ENCODE data around the gene HTR2B.
A peak's percentile ranks its signal among the peaks of the same experiment; 100 is the strongest.
"Not testable (repeated sequence)": the region's sequence is repeated elsewhere in the genome, so short reads cannot be mapped to it uniquely, and the experiment has no call there.

The HTR2B gene

DNA sequence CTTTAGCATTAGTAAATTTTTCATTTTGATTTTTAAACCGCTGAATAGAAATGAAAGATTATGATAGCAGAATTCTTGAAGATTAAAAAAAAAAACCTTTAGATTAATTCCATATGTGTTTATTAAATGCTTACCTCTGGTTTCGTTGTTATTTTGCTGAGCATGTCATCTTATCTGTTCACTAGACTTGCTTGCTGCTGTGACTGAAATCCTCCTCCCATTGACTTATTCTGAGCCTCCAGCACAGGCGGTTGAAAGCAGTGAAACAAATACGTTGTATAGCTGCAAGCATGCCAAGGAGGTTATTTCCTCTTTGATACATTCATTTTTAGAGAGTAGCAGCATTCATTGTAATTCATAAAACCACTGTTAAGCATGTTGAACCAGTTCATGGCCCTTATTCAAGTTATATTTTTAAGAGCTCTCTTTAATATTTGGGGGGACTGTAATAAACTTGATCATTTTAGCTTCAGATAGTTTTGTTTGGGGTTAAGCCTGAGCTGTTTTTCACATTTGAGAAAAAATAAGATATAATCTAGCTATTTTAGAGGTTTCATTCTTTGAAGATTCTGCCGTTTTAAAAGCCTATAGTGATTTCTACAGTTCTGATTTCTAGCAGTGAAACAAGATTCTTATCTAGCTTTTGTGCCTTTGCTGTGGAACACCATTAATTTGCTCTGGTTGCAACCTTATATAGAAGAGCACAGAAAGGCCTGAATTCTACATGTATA is at the start of gene HTR2B:
Gene HTR2B, minus strand, starts transcription at position 205 of the 731 bp plus-strand sequence. CDS start 1,278 bp downstream, outside the sequence.
- DNase-seq (ENCODE audit: low spot score), result peak; percentile 27

DNA sequence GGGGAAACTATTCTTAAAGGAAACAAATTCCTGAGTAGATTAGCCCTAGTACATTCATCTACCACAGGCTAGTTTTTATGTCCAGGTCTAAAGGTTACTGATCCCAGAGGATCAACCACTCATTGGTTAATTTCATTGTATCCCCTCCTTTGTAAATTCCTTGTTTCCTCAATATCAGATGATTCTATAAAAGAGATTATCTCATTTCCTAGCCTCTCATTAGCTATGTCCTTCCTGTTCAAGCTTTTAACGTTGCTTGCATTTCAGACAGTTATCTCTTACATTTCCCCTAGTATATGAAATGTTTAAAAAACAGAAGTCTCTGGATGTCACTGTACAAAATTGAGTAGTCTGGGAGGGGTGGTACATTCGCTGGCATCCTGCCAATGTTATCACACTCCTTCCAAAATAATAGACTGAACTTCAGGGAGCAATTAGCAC is 49.4 kb upstream of the HTR2B start:
- DNase-seq (ENCODE audit: low spot score), result no peak

DNA sequence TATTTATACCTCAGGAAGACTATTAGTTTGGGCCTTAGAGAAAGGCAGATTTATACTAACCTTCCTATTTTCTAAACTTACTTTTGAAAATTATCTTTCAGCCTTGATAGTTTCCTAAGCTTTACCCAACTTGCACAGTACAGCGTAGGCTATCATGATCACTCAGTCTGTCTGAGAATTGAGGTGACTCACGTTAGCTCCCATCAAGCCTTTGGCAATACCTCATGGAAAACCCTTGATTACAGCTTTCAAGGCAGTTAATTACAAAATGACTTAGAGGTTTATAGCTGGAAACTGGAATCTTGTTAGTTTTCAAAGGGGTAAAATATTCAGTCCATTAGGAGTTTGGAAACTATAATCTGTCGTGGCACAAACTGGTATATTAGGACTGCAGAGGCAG is 47.2 kb upstream of the HTR2B start:
- no peak for DNase-seq (ENCODE audit: low spot score)

DNA sequence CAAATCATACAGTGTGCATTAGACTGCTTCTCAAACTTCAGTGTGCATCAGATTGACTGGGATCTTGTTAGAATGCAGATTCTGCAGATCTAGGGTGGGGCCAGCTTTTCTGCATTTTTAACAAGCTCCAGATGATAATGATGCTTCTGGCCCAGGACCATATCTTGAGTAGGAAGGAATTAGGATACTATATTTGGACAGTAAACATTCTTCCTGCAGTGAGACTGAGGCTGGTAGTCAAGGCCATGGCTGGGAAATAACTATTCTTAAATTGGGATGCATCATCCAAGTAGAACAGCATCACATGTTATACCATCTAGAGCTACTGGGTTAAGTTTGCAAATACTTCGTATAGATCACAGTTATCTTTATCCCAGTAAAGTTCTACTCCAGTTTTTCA is 45.2 kb upstream of the HTR2B start:
- DNase-seq (ENCODE audit: low spot score), result no peak

DNA sequence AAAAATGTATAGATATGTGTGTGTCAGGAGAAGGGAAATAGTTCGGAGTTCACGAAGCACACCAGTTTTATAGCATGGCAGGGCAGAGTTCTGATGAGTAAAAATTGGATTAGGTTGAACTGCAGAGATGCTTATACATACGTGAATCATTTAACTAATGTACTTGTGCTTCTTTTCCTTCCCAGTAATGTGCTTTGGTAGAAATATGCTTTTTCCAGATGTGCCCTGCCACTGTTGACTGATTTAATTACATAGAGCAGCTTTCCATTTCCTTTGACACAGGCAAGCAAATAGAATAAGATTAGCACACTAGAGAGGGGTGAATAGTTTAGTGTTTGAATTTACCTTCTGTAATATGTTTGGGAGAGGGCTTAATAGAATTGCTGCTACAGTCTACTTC is 44.6 kb upstream of the HTR2B start:
- no peak for DNase-seq (ENCODE audit: low spot score)

DNA sequence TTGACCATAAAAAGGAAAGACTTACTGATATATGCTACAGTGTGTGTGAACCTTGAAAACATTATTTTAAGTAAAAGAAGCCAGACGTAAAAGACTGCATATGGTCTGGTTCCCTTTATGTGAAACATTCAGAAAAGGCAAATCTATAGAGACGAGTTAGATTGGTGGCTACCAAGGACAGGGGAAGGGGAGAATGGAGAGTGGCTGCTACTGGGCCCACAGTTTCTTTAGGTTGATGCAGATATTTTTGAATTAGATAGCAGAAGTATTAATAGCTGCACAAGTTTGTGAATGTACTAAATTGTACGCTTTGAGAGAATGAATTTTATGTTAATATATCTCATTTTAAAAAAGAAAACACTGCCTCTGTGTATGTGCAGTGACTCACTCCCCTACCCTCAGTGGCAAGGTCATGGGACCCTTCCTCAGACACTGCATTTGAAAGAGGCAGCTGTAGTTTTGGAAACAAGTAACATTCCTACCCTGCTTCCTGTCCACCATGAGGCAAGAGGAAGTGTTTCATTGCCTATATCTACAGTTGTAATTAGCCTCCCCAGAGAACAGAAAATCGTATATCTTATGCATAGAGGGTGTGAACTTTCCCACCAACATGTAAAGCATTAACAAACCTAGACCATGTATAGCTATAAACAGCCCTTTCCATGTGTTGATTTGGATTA is 43.8 kb upstream of the HTR2B start:
- DNase-seq (ENCODE audit: low spot score), result no peak

DNA sequence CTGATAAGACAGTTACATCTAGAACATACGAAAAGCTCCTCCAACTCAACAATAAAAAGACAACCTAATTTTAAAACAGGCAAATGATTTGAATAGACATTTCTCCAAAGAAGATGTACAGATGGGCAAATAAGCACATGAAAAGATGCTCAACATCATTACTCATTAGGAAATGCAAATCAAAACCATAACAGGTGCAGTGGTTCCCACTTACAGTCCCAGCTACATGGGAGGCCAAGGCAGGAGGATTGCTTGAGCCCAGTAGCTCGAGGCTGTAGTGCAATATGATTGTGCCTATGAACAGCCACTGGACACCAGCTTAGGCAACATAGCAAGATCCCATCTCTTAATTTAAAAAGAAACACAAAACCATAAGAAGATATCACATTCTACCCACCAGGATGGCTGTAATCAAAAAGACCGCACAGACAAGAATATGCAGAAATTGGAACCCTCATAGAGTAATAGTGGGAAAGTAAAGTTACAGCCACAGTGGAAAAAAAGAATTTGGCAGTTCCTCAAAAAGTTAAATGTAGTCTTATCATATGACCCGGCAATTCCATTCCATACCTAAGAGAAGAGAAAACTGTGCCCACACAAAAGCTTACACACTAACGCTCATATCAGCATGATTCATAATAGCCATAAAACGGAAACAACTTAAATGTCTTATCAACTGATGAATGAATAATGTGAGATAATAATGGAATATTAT is 43.1 kb upstream of the HTR2B start:
- DNase-seq (ENCODE audit: low spot score), result no peak

DNA sequence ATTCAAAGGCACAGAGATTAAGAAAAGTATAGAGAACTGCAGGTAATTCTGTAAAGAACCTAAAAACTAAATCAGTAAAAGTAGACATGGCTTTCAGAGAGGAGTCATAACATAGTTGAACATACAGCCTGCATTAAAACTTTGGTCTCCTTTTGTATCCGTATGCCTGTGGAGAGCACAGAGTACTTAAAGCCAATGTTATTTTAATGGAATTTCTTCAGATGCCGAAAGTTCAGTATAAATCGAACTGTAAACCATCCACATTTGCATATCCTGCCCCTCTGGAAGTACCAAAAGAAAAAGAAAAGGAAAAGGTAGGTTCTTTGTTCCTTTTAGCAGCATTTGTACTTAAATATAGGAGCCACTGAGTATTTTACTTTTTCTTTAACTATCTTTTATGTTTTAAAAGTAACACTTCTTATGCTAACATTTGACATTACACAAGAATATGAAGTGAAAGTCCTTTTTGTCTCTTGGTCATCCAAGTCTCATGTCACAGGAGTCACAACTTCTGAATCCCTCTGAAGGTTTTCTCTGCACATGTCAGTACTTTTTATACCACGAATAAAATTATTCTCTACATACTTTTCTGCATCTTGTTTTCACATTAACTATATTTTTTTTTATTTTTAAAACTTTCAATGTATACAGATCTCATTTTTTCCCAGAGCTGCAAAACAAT is 38.7 kb upstream of the HTR2B start:
- DNase-seq (ENCODE audit: low spot score), result no peak

DNA sequence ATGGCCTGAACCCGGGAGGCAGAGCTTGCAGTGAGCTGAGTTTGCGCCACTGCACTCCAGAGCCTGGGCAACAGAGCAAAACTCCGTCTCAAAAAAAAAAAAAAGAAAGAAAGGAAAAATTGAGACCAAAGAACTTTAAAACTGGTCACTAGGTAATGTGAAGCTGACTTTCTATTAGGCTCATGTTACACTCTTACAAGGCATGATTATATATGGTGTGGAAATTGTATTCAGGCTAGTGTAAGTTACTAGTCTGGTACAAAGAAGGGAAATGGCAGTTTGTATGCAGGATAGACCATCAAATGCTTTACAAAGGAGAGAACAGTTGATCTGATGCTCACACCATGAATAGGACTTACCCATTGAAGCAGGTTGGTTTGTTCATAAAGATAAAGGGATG is 38.2 kb upstream of the HTR2B start:
- DNase-seq (ENCODE audit: low spot score), result no peak

DNA sequence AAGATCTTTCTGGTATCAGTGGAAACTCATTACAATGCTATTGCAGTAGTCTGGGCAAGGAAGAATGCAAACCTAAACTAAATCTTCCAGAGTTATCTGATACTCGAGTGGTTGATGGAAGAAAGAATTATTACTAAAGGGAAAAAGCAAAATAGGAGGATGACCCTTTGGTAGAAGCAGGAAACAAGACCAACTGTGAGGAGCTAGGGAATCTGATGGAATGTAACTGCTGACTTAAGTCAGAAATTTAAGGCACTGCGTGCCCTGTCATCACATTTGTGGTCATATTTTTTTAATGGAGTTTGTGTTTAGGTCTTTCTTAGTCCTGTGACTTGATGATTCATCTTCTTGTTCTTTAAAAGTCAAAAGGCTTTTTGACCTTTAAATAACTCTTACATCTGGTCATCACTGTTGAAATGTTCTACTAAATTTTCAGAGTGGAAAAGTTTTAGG is 37.1 kb upstream of the HTR2B start:
- no peak for DNase-seq (ENCODE audit: low spot score)

DNA sequence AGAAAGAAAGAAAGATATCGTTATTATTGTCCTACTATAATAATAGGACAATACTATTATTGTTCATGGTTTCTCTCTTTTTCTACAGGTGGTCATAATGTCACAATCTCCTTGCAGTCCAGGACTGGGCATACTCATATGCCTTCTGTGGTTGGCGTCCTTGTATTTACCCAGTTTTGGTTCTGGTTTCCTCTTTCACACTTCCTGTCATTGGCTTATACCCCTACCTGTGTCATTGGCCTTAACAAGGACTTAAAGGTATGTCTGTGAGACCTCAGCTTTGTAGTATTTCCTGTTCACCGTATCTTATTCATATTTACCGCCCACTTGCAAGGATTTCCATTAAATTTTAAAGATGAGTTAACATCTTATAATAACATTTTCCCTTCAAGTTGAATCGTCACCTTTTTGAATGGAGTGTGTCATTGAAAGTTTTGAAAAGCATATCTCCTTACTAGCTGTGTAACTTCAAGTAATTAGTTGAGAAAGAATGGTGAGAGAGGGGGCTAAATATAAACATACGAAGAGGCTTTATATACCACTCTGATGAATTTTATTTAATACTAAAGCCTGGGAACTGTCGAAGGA is 36.5 kb upstream of the HTR2B start:
- DNase-seq (ENCODE audit: low spot score), result no peak

DNA sequence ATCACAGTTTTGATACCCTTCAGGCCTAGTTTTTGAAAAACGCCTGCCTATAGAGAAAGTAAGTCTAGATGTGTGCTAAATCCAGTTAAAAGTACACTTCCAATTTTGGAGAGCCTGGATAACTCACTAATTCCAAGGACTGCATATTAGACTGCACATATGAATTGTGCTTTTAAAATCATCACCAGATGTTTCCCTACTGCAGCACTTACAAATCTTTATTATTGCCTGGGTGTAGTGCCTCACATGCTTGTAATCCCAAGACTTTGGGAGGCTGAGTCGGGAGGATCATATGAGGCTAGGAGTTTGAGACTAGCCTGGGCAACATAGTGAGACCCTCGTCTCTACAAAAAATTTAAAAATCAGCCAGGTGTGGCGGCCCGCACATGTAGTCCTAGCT is 35.9 kb upstream of the HTR2B start:
- DNase-seq (ENCODE audit: low spot score), result no peak

DNA sequence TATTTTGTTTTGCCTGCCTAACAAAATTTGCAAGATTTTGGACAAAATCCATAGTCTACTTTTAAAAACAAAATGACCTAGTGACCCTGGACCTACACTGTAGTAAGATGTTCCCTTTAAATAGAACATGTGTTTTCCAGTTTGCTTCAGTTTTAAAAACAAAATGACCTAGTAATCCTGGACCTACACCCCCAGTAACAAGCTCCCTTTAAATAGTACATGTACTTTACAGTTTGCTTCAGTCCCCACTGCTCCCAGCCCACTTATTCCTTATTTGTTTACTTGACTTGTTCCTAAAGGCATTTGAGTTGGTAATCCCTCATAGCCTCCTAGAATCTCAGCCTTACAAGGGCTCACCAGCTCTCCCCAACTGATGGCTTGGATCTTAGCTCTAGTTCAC is 34.5 kb upstream of the HTR2B start:
- no peak for DNase-seq (ENCODE audit: low spot score)

DNA sequence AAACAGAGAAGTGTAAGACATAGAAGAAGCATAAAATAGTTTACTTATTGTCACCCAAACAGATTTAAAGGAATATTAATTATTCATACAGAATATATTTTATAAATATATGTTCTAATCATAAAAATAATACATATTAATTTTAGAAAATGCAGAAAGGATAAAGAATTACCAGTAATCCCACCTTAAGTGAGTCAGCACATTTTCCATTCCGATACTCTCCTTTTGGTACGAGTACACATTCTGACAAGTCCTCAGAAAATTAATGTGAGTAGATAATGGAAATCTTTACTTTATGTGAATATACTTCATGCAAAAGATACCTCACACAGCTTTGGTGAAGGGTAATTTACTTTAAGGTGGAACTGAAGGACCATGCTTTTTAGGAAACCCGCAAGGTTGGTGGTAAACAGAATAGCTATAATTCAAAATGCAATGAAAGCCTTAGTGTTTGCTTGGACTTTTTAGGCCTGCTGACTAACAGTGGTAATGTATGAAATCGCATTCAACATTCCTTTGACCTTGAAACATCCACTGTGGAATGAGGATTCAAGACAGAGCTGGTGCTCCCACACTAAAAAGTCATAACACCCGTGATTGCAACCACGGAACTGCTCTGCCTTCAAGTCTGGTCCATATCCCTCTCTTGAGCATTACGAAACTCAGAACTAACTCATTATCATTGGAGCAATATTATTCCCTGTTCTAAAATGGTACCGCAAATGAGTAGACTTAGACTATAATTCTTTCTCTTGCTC is 28.1 kb upstream of the HTR2B start:
- DNase-seq (ENCODE audit: low spot score), result no peak

DNA sequence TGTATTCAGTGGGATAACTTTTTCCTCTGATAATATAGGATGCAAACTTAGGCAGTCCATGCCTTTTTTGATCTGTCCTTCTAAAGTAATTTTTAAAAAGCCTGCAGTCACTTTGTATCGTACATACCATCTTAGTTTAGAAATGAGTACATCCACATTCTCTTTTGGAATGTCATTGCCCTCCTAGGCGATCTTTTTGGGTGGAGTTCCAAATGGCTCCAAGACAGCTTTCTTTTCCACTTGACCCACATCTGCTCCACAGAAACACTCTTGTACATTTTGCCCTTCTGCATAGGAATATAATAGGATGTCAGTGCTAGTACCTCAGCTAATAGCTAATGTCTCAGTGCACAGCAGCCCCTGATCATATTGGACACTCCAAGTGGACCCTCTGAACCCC is 21.8 kb upstream of the HTR2B start:
- no peak for DNase-seq (ENCODE audit: low spot score)

DNA sequence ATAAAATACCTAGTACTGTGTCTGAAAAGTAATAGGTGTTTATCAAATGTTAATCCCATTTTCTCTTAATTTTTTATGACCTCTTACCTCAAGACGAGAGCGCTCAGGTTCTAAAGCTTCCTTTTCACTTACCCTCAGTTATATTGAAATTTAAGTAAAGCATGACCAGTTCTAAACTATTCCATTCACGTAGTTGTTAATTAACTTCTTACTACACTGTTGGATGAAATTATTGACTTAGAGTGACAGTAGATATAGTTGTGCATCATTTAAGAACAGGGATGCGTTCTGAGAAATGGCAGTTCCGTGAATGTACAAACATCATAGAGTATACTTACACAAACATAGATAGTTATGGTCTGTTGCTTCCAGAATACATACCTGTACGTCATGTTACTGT is 20.1 kb upstream of the HTR2B start:
- no peak for DNase-seq (ENCODE audit: low spot score)

DNA sequence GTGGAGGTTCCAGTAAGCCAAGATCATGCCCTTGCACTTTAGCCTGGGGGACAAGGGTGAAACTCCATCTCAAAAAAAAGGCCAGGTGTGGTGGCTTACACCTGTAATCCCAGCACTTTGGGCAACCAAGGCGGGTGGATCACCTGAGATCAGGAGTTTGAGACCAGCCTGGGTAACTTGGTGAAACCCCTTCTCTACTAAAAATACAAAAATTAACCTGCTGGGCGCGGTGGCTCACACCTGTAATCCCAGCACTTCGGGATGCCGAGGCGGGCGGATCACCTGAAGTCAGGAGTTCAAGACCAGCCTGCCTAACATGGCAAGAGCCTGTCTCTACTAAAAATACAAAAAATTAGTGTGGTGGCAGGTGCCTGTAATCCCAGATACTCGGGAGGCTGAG is 16.0 kb upstream of the HTR2B start:
- not testable (repeated sequence) for DNase-seq (ENCODE audit: low spot score)

DNA sequence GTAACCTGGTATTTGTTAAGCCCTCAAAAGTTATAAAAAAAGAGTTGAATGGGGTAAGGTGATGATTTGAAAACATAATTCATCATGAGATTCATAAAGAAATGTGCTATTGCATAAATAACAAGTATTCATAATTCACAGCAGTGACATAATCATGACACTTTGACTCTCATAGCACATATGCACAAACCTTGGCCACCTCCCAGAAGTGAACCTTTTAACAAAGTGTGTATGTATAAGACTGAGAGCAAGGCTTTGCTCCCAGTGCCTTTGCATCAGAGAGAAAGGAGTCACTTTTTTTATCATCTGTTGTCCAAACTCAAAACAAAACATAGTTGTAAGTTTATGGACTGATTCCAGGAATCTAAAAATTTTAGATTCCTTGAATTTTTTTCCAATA is 15.0 kb upstream of the HTR2B start:
- DNase-seq (ENCODE audit: low spot score), result no peak

DNA sequence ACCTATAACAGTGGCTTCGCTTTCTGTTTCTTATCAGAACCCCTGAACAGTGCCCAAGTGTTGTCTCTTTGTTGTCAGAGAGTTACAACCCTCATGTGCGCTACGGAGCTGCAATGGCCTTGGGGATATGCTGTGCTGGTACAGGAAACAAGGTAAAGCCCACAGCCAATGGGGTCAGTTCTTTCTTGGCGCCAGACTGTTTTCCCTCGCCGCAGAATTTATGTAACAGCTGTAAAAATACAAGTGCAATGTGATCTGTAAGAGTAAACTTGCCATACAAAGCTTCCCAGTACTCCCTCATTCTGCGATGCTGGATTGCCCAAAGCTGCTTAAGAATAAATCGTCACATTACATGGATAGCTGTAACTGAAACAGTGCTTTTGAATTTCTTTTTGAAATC is 13.9 kb upstream of the HTR2B start:
- DNase-seq (ENCODE audit: low spot score), result no peak

DNA sequence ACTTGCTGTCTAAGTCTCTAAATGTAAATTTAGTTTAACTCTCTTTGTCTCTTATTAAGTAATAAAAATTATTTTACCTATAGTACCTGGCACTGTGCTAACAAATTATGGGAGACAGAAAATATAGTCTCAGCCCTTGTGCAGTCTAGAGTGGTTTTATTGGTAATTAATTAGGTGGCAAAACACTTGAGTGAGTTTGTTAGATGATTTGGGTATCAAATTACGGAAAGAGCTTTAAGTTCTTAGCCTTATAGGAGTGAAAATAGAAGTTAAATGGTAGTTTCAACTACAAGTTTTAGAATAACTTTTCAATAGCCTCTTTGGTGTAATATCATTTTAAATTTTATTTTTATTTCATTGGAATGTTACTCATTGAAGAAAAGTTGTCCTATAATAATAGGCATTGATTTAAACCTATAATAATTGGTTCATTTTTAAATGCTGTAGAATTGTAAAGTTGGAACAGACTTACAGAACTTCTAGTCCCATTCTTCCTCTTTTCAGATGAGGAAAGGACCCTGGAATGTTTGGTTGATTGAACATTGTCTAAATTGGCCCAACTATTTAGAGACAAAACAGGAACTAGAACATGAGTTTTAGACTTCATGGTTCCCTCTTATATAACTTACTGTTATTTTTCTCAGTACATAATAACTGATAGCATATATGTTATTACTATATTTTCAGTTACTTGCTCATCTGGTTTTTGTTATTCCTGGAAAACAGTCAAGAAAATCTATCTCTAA is 10.2 kb upstream of the HTR2B start:
- peak; percentile 33 for DNase-seq (ENCODE audit: low spot score)

Data from globus pallidus (tissue), 1 donor.